HCT116 (cell line): ENCODE data around the gene SCGB1D2.

ENCODE experiments used
- CTCF ChIP-seq, 3 experiments: fragments of 200-600 bp in 1 of 3; sonication (generic) in 1 of 3; IDR thresholded peaks in 2 of 3; conservative IDR thresholded peaks in 1 of 3; 2 replicates each; pipeline ENCODE4 v1.5.1; 2012 to 2017; ENCODE audit warnings: low read depth in 2 of 3, low read length in 2 of 3, antibody characterized with exemption in 1 of 3, borderline replicate concordance in 1 of 3, control low read depth in 1 of 3, mild to moderate bottlenecking in 1 of 3, mixed read lengths in 1 of 3, mixed run types in 1 of 3, moderate library complexity in 1 of 3; ENCODE audit not compliant: insufficient read depth in 1 of 3
- EGR1 ChIP-seq: IDR thresholded peaks from 2 replicates; pipeline ENCODE4 v1.6.1; 2012; ENCODE audit warnings: low read depth
- ELF1 ChIP-seq: IDR thresholded peaks from 2 replicates; pipeline ENCODE4 v1.6.1; 2012; ENCODE audit warnings: low read depth, borderline replicate concordance
- EZH2 ChIP-seq: fragments of 200-600 bp; sonication (generic); IDR thresholded peaks from 2 replicates; pipeline ENCODE4 v1.6.1; 2017; ENCODE audit warnings: antibody characterized with exemption, mixed run types
- EZH2phosphoT487 ChIP-seq: fragments of 200-600 bp; IDR thresholded peaks from 2 replicates; pipeline ENCODE4 v1.6.1; 2018; ENCODE audit warnings: antibody characterized with exemption, borderline replicate concordance
- JUND ChIP-seq: IDR thresholded peaks from 2 replicates; pipeline ENCODE4 v1.6.1; 2012
- MAX ChIP-seq: IDR thresholded peaks from 2 replicates; pipeline ENCODE4 v1.6.1; 2012
- POLR2A ChIP-seq: IDR thresholded peaks from 2 replicates; pipeline ENCODE4 v1.7.0; 2011; ENCODE audit warnings: borderline replicate concordance; ENCODE audit not compliant: insufficient read depth, insufficient read length; ENCODE audit errors: extremely low read depth
- POLR2AphosphoS5 ChIP-seq: IDR thresholded peaks from 2 replicates; pipeline ENCODE4 v1.6.1; 2011; ENCODE audit warnings: mild to moderate bottlenecking, low read depth, low read length, moderate library complexity
- RAD21 ChIP-seq: IDR thresholded peaks from 2 replicates; pipeline ENCODE4 v1.6.1; 2012; ENCODE audit warnings: low read depth, mild to moderate bottlenecking
- SIN3A ChIP-seq: IDR thresholded peaks from 2 replicates; pipeline ENCODE4 v1.6.1; 2012; ENCODE audit warnings: low read depth
- SP1 ChIP-seq: IDR thresholded peaks from 2 replicates; pipeline ENCODE4 v1.6.1; 2012; ENCODE audit warnings: low read depth
- SRF ChIP-seq: IDR thresholded peaks from 2 replicates; pipeline ENCODE4 v1.6.1; 2012; ENCODE audit warnings: low read depth
- ZFX ChIP-seq: fragments of 450-650 bp; IDR thresholded peaks from 2 replicates; pipeline ENCODE4 v1.6.1; 2017

GRCh38 chr11:62202910-62203309, 39.1 kb upstream of the SCGB1D2 start:
- TF ChIP-seq POLR2A = no peak
- no peak for TF ChIP-seq SP1
- TF ChIP-seq MAX = no peak
- TF ChIP-seq CTCF (IDR thresholded peaks at IDR 0.05 in 2 of 3, conservative IDR thresholded peaks at IDR 0.05 in 1 of 3; ENCODE audit: borderline replicate concordance in 1 of 3, insufficient read depth in 1 of 3, low read depth in 2 of 3, low read length in 2 of 3) = no peak
- no peak for TF ChIP-seq POLR2AphosphoS5
- no peak for TF ChIP-seq EZH2
- TF ChIP-seq RAD21 = no peak
- TF ChIP-seq SRF = no peak
- no peak for TF ChIP-seq ZFX
- TF ChIP-seq SIN3A = no peak
- TF ChIP-seq EGR1 = no peak
- no peak for TF ChIP-seq JUND
- TF ChIP-seq ELF1 = no peak
- no peak for TF ChIP-seq EZH2phosphoT487
